ENCODE results near the gene POLE.

POLE gene

GRCh38 chr12:132579744-132580143 is 107.4 kb downstream of the POLE start:
- DNase-seq (ENCODE audit: low spot score): no peak

DNA sequence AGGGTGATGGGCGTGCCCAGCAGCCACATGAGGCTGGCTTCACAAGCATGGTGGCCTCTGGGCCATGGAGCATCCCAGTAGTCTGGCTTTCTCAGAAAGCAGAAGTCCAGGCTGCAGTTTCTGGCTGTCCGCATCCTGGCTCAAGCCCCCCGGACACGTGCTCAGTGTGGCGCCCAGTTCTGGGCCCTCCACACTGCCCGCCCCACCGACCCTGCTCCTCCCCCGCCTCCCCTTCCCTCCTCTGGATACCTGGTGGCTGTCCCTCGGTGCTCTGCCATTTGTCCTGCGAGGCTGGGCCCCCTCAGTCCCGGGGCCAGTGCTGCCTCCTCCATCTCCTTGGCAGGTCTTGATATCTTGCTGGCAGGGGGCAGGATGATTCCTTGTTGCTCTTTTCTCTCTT is 108.3 kb downstream of the POLE start:
- DNase-seq (ENCODE audit: low spot score): no peak

DNA sequence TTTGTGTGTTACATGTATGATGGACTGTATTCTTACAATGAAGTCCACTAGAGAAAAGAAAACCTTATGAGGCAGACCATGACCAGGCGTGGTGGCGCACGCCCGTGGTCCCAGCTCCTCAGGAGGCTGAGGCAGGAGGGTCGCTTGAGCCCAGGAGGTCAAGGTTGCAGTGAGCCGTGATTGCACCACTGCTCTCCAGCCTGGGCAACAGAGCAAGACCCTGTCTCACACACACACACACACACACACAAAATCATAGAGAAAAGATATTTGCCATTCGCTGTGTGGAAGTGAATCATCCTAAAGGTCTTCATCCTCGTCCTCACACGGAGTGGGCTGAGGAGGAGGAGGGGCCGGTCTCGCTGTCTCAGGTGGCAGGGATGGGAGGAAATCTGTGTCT is 109.0 kb downstream of the POLE start:
- no peak for DNase-seq (ENCODE audit: low spot score)

- DNase-seq (ENCODE audit: low spot score): no peak
These were observed 109.8 kb downstream of the POLE start for GRCh38 chr12:132577191-132577920.

DNA sequence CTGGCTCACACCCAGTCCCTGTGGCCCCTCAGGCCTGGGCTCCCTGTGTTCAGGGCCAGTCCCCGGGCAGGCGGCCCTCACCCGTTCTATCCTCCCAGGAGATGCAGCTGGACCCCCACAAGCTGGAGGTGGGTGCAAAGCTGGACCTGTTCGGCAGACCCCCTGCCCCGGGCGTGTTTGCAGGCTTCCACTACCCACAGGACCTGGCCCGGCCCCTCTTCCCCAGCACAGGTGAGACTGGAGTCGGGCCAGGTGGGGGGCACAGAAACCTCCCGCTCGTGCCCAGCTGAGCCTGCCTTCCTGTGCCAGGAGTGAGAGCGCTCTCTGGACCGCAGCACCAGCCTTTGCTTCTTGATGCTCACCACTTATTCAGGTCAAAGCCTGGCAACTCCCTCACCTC is 110.4 kb downstream of the POLE start:
- DNase-seq (ENCODE audit: low spot score): no peak

GRCh38 chr12:132575661-132576060 is 111.5 kb downstream of the POLE start:
- DNase-seq (ENCODE audit: low spot score): no peak

DNA sequence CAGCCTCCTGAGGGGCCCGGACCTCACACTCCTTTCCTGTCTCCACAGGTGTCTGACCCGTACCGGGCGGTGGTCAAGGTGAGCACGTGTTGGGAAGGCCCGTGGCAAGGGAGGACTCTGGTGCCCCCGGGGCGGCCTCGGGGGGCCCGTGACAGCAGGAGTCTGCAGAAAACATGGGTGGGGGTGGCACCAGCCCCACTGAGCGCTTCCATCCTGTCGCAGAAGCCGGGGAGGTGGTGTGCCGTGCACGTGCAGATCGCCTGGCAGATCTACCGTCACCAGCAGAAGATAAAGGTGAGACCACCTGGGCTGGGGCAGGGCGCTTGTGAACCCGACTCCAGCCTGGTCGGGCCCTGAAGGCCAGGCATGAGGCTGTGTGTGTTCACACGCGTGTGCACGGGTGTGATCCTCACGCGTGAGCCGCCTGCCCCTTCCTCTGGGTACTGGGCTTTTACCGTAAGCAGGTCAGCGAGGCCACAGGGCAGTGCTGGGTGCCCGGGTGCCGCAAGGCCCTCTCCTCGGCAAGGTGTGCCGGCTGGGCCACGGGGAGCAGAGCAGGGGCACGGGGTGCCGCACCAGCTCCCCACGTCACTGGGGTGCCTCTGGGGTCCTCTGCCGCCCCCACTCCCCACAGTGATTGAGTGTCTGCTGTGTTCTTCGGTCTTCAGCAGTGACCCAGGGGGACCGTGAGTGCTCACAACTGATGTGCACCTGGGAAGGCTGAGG is 112.7 kb downstream of the POLE start:
- DNase-seq (ENCODE audit: low spot score): no peak
